ENCODE data around the gene ABHD15.

The ABHD15 gene

DNA sequence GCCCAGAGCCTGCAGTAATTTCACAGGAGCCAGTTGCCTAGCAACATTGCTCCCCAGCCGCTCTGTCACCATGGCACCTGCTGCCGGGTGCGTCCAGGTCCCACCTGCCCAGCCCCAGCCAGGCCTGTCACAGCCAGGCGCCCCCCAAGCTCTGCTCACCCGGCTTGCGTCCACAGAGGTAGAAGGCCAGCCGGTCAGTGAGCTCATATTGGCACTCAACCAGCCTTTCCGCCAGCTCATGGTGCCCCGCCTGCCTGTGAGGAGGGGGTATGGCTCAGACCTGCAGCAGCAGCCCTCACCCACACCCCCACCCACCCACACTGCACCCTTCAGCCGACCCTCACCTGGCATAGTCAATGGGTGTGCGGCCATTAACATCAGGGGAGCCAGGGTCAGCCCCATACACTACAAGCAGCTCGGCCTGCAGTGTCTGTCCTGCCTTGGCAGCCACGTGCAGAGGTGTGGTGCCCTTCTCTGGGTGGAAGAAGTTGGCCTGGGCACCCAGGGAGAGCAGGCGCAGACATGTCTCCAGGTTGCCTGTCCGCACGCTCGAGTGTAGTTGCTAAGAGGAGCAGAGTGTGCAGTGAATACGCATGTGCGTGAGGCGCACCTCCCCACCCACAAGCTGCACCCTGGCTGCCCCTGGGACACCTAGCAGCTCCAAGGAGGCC lies 14.9 kb upstream of the ABHD15 start:
- DNase-seq = no peak

DNA sequence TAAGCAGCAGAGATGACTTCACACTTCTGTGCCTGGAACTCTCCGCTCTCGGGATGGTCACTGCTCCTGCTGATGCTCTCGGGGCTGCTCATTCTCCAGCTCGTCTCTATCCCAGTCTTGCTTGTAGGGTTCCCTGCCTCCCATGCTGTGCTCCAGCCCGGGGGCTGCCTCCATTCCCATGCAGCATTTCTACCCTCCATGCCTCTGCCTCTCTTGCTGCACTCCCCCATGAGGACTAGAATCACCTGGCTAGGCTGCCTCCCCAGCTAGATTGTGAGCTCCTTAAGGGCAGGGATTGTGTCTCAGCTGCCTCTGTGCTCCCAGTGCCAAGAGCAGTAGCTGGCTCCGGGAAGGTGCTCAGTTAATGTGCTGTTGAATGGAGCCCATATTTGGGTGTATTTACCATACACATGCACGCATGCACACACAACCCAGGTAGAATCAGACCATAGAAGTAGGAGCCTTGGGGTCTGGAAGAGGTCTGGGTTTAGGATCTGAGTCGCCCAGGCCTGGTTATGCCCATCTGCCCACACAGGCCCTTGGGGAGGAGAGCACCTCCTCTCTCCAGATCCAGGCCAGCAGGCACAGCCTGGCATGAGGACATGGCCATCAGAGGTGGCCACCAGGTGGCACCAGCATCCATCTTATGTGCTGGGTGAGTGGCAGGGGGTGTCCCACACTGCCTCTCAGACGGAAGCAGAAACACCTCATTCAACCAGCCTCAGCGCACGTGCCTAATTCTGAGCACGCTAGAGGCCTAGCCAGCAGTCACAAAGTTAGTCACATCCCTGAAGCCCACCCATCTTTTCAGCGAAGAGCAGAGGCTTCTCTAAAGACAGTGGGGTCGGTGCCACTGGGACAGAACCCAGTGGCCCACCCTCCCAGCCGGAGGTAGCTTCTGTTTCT lies 13.3 kb upstream of the ABHD15 start:
- peak; percentile 93 for DNase-seq

DNA sequence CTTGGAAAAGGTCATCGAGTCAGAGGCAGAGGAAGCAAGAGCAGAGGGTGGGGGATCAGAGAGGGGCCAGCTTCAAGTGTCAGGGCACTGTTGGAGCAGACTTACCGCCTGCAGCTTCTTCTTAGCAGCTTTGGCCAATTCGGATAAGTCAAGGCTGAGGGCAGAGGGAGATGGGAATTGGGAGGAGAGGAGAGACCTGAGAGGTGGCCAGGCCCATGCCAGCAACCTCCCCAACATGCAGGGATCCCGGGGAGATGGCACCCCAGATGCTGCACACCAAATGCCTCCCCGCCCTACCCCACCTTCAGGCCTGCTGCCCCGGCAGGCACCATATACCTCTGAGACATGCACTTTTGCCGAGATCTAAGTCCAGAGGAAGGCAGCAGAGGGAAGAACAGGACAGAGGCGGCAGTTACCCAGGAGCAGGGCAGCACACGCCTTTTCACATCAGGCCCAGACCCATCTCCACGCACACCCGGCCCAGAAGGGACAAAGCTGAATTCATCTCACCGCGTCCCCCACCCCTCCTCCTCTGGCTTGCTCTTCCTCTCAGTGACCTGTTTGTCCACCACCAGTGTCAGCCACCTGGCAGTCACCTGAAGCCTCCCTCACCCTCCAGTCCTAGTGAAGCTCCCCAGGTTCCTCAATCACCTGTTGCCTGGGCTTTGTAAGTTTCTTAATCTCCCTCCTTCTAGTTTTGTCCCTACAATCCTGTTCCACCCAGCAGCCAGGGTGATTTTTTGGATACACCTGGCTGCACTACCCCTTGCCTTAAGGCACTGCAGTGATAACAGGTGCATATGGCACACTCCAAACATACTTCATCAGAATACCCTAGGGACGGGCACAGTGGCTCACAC lies 12.0 kb upstream of the ABHD15 start:
- no peak for DNase-seq

DNA sequence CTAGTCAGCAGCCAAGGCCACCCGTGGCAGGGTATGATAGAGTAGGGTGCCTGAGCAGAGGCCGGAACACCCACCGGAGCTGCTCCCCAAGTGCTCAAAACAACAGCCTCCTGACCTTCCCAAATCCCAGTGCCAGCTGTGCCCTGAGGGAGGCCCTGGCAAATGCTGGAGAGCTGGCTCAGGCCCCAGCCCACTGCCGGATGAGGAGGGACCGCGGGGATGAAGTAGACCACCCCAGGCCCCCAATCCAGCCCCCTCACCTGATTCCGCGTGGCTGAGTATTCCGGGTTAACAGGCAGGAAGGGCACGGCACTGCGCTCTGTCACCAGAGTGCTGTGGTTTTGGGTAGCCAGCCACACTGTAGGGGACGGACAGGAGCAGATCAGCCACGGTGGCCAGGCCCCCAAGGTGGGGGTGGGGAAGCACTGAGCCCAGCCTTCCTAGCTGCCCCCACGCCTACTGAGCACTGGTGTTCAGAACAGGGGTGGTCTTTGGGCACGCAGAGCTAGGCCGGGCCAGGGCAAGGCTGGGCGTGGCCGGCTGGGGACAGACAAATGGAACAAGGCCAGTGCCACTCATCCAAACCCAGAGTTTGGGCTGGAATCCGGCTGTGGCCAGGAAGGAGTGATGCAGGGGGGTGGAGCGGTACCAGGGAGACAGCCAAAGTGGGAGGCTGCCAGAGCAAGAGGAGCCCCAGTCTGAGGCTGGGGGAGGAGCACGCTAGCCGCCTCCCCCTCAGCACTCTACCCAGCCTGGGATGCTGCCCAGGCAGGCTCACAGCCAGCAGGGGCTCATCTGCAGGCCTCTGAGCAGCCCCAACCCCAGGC lies 10.8 kb upstream of the ABHD15 start:
- DNase-seq = no peak

GRCh38 chr17:29577001-29577370 lies 10.1 kb upstream of the ABHD15 start:
- DNase-seq = no peak

GRCh38 chr17:29576214-29577000 lies 9.6 kb upstream of the ABHD15 start:
- DNase-seq = no peak

- no peak for DNase-seq
Observed at GRCh38 chr17:29575511-29576213, 8.8 kb upstream of the ABHD15 start.

DNA sequence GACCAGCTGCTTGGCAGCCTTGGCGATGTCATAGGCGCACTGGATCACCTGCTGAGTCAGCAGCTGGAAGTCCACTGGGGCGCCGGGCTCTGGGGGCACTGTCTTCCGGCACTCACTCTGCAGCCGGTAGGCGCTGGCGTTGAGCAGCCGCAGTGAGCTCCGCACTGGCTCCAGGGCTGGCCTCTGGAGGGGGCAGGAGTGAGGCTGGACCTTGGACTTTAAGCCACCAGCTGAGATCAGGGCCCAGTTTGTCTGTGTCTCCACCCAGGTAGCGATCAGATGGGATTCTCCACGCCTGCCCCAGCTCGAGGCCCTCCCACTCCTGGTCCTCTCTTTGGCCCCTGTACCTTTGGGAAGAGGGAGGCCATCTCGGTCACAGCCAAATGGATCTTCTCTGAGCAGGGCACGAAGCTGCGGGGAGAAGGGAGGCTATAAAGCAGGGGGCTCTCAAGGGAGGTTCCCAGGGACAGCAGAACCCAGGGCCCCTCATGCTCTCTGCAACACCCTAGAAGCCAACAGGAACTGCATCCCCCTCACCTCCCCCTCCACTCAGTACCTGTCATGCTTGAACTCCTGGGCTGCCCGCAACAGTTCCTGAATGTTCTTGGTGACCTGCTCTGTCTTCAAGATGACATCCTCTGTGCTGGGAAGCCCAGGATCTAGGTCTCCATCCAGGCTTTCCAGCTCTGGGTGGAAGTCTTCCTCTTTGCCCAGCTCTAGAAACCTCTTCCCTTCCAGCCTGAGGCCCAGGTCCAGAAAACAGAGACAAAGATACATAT lies 8.1 kb upstream of the ABHD15 start:
- DNase-seq = no peak

- no peak for DNase-seq
Observed at GRCh38 chr17:29573871-29574731, 7.3 kb upstream of the ABHD15 start.

- no peak for DNase-seq
Observed at GRCh38 chr17:29573558-29573869, 6.7 kb upstream of the ABHD15 start.

DNA sequence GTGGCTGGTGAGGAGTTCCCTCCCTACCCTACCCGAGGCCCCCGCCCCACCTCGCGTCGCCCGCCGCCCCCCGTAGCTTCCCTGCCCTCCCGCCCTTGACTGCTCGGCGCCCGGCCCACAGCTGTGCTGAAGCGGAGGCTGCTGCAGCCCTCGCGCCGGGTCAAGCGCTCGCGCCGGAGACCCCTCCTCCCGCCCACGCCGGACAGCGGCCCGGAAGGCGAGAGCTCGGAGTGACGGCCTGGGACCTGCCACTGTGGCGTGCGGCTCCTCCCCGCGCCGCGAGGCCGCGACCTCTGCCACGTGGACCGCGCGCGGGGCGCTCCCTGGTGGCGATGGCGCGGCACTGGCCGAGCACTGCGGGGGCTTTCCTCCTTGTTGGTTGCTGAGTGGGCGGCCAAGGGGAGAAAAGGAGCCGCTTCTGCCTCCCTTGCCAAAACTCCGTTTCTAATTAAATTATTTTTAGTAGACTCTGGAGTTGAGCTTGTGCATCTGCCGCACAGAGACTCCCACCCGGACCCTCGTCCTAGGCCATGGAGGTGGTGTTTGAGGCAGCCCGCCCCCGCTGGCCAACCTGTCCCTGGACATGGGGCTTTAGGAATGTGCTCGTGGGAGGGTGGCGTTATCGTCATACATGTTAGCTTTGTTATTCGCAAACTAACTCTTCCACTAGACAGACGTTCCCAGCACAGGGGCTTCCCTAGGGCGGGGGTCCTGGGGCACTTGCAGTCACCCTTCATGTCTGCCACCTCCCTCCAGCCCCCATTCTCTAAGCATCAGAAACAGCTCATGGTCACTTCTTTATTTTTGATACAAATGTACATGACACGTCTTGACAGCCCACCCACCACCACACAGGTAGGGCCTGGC lies 6.1 kb upstream of the ABHD15 start:
- peak; percentile 55 for DNase-seq

DNA sequence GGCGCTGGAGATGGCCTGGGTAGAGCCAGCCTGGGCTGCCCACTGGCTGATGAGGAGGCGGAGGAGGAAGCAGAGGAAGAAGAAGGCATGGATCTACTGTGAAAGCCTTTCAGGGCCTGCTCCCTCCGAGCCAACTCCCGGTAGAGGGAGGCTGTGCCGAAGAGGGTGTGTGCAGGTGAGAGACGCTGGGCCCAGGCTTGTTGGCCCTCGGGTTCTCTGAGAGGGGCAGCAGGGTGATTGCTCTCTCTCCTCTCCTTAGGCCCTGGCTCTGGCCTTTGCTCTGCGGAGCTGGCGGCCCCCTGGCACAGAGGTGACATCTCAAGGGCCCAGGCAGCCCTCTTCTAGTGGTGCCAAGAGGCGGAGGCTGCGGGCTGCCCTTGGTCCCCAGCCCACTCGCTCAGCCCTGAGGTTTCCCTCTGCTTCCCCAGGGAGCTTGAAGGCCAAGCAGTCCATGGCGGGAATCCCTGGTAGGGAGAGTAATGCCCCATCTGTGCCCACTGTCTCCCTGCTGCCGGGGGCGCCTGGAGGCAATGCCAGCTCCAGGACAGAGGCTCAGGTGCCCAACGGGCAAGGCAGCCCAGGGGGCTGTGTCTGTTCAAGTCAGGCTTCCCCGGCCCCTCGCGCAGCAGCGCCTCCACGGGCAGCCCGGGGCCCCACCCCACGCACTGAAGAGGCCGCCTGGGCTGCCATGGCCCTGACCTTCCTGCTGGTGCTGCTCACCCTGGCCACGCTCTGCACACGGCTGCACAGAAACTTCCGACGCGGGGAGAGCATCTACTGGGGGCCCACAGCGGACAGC lies 5.2 kb upstream of the ABHD15 start:
- no peak for DNase-seq

DNA sequence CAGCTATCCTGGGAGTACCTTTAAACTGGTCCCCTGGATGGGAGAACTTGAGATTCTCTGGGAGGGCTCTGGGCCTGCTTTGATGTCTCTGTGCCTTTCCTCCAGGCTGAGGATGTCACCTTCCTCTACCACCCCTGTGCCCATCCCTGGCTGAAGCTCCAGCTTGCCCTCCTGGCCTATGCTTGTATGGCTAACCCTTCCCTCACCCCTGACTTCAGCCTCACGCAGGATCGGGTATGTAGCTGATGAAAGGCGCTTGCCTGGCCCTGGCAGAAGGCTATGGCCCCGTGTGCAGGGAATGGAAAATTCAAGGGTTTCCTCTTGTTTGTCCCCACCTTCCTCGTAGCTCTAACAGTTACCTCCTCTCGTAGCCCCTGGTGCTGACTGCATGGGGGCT lies 4.6 kb upstream of the ABHD15 start:
- DNase-seq = no peak

DNA sequence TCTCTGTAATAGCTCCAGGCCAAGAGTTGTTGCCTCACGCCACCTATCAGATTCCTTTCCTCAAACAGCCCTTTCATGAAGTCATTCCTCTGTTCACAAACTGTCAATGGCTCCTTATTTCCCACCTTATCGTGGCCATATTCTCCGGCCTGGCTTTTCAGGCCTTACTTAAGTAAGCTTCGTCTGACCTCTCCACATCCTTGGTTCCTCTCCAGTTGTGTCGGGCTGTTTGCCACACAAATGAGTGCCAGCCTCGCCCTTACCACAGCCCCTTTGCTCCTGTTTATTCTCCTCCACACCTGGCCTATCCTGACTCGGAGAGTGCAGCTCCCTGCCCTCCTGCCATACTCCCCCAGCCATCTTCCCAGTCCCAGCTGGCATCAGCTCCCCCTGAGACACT lies 3.7 kb upstream of the ABHD15 start:
- DNase-seq = no peak

- DNase-seq = no peak
Observed at GRCh38 chr17:29569245-29569950, 2.6 kb upstream of the ABHD15 start.

DNA sequence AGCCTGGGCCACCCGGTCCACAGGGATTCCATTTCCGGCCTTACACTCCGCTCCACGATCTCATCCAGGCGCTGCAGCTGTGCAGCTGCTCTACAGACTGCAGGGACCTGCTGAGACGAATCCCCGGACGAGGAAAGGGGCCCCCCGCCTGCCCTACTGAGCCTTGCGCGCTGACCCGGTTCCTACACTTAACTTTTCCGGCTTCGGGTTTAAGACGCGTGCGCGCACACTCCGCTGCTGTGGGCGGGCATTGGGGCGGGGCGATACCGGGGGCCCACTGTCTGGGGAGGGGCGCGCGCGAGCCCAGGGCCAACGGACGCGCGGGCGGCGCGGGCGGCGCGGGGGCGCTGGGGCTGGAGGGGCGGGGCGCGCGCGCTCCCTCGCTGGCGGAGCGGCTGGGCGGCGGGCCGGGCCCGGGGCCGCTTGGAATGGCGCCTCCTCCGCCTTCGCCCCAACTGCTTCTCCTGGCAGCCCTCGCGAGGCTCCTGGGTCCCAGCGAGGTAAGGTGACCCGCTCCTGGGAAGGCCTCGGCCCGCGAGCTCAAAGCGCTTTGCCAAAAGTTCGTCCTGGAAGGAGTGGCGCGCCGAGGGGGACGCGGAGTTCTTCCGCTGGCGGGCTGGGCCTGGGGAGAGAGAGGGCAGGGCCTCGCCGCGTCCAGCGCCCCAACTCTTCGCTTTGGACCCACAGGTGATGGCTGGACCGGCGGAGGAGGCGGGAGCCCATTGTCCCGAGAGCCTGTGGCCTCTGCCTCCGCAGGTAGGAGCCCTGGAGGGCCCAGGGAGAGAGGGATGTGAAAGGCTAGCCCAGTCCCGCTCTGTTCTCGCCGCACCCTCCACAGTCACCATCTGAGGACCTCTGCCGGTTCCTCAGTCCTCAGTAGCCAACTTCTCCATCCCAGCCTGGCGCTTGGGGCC lies 1.8 kb upstream of the ABHD15 start, which contains the start of gene TP53I13:
TP53I13 (plus strand) TSS at position 371 of the 914 bp plus-strand sequence; CDS start at position 429, 58 bp downstream.
- DNase-seq = peak; percentile 97

All from CD4-positive, alpha-beta T cell treated with Interleukin-6 for 4 hours (primary cell).